BLaER1 treated with 17β-estradiol and CSF1 and Interleukin-3, amounts not matched to agents 10 nM and 100 nM (cell line): ENCODE results near the gene LYPLA2.

Experiments
- H3K27ac ChIP-seq, 11 experiments: shearing (Covaris generic); formaldehyde crosslinking; 2 replicates each; pipeline ENCODE4 v1.8.1; 2022
- H3K27me3 ChIP-seq, 11 experiments: shearing (Covaris generic); formaldehyde crosslinking; 2 replicates each; pipeline ENCODE4 v1.8.1; 2022
- H3K36me3 ChIP-seq, 11 experiments: shearing (Covaris generic); formaldehyde crosslinking; 2 replicates each; pipeline ENCODE4 v1.8.1; 2022
- H3K4me1 ChIP-seq, 10 experiments: shearing (Covaris generic); formaldehyde crosslinking; 2 replicates each; pipeline ENCODE4 v1.8.1; 2022
- H3K4me2 ChIP-seq, 11 experiments: shearing (Covaris generic); formaldehyde crosslinking; 2 replicates each; pipeline ENCODE4 v1.8.1; 2022
- H3K4me3 ChIP-seq, 10 experiments: shearing (Covaris generic); formaldehyde crosslinking; 2 replicates each; pipeline ENCODE4 v1.8.1; 2022
- H3K9ac ChIP-seq, 11 experiments: shearing (Covaris generic); formaldehyde crosslinking; 2 replicates each; pipeline ENCODE4 v1.8.1; 2022
- H3K9me3 ChIP-seq, 11 experiments: shearing (Covaris generic); formaldehyde crosslinking; replicated peaks in 1 of 11; 2 replicates each; pipeline ENCODE4 v1.8.1; 2022
- H4K20me1 ChIP-seq, 11 experiments: shearing (Covaris generic); formaldehyde crosslinking; 2 replicates each; pipeline ENCODE4 v1.8.1; 2022
- Cebpa-rat ChIP-seq, 11 experiments: shearing (Covaris generic); IDR thresholded peaks; 2 replicates each; pipeline ENCODE4 v1.8.1; 2022

LYPLA2 gene

GRCh38 chr1:23810818-23811540, 20.0 kb downstream of the LYPLA2 start:
- Histone ChIP-seq H3K9ac (peak overlapping the region in 4 of 11 experiments; percentile 2 to 45 (median 32); a peak in 7 of 22 replicates), H3K4me3 (no peak overlapping the region), H4K20me1 (no peaks in the 10 kb centered on the region), H3K9me3 (no peaks in the 10 kb centered on the region), H3K27me3 (no peaks in the 10 kb centered on the region), H3K4me2 (peak overlapping the region; percentile 17 to 83 (median 50); a peak in 18 of 22 replicates), H3K4me1 (peaks cover 19 to 49% (median 37%) of the 10 kb centered on the region in 10 experiments), H3K36me3 (peaks cover 22 to 67% (median 37%) of the 10 kb centered on the region in 11 experiments), H3K27ac (peak overlapping the region in 6 of 11 experiments; percentile 3 to 62 (median 46); a peak in 10 of 22 replicates)
- no peak for TF ChIP-seq Cebpa-rat (IDR thresholded peaks at IDR 0.05)

GRCh38 chr1:23814016-23814415, 23.1 kb downstream of the LYPLA2 start:
- Histone ChIP-seq H3K36me3 (peaks cover 51 to 78% (median 62%) of the 10 kb centered on the region in 11 experiments), H3K4me1 (peaks cover 17 to 45% (median 26%) of the 10 kb centered on the region in 10 experiments), H4K20me1 (no peaks in the 10 kb centered on the region; a peak in 2 of 22 replicates), H3K27me3 (no peaks in the 10 kb centered on the region), H3K9ac (no peak overlapping the region), H3K4me3 (no peak overlapping the region), H3K4me2 (no peak overlapping the region), H3K27ac (no peak overlapping the region), H3K9me3 (no peaks in the 10 kb centered on the region)
- TF ChIP-seq Cebpa-rat (IDR thresholded peaks at IDR 0.05): no peak

- Histone ChIP-seq H3K4me2 (peak overlapping the region in 1 of 11 experiments; percentile 45; a peak in 1 of 22 replicates), H3K9ac (0 out of 22 replicates have a peak overlapping the region, but pooled peaks of 2 of the 11 experiments have one; percentile 8 to 25), H3K36me3 (peaks cover 57 to 95% (median 75%) of the 10 kb centered on the region in 11 experiments), H3K9me3 (no peaks in the 10 kb centered on the region), H4K20me1 (peaks cover 0 to 16% (median 0%) of the 10 kb centered on the region in 11 experiments; a peak in 2 of 22 replicates), H3K4me1 (peaks cover under 1 to 29% (median 10%) of the 10 kb centered on the region in 10 experiments; a peak in 17 of 20 replicates), H3K4me3 (no peak overlapping the region), H3K27me3 (no peaks in the 10 kb centered on the region), H3K27ac (peak overlapping the region in 1 of 11 experiments; percentile 37; a peak in 1 of 22 replicates)
- no peak for TF ChIP-seq Cebpa-rat (IDR thresholded peaks at IDR 0.05)
Observed at GRCh38 chr1:23816361-23816760, 25.4 kb downstream of the LYPLA2 start.

GRCh38 chr1:23816906-23817305, 26.0 kb downstream of the LYPLA2 start:
- H3K4me1 ChIP-seq: peaks cover 0 to 27% (median 7%) of the 10 kb centered on the region in 10 experiments; a peak in 10 of 20 replicates
- peak overlapping the region in 5 of 11 experiments; percentile 11 to 45 (median 16); a peak in 7 of 22 replicates for H3K4me2 ChIP-seq
- H4K20me1 ChIP-seq: peaks cover 0 to 20% (median 0%) of the 10 kb centered on the region in 11 experiments; a peak in 2 of 22 replicates
- H3K27ac ChIP-seq: peak overlapping the region in 2 of 11 experiments; percentile 21 to 37; a peak in 3 of 22 replicates
- H3K9ac ChIP-seq: peak overlapping the region in 5 of 11 experiments; percentile 5 to 25 (median 15); a peak in 3 of 22 replicates
- H3K27me3 ChIP-seq: no peaks in the 10 kb centered on the region
- peaks cover 57 to 89% (median 75%) of the 10 kb centered on the region in 11 experiments for H3K36me3 ChIP-seq
- H3K9me3 ChIP-seq: no peaks in the 10 kb centered on the region
- TF ChIP-seq Cebpa-rat (IDR thresholded peaks at IDR 0.05): no peak
- no peak overlapping the region for H3K4me3 ChIP-seq

GRCh38 chr1:23817633-23818032, 26.7 kb downstream of the LYPLA2 start:
- peaks cover 57 to 82% (median 69%) of the 10 kb centered on the region in 11 experiments for H3K36me3 ChIP-seq
- H3K4me2 ChIP-seq: peak overlapping the region in 3 of 11 experiments; percentile 7 to 45 (median 16); a peak in 3 of 22 replicates
- 0 out of 22 replicates have a peak overlapping the region, but pooled peaks of 1 of the 11 experiments have one; percentile 37 for H3K27ac ChIP-seq
- H4K20me1 ChIP-seq: peaks cover 0 to 23% (median 0%) of the 10 kb centered on the region in 11 experiments; a peak in 2 of 22 replicates
- H3K9ac ChIP-seq: peak overlapping the region in 3 of 11 experiments; percentile 15 to 25 (median 21); a peak in 3 of 22 replicates
- no peak for TF ChIP-seq Cebpa-rat (IDR thresholded peaks at IDR 0.05)
- peaks cover 0 to 27% (median 7%) of the 10 kb centered on the region in 10 experiments; a peak in 10 of 20 replicates for H3K4me1 ChIP-seq
- no peaks in the 10 kb centered on the region for H3K9me3 ChIP-seq
- H3K4me3 ChIP-seq: no peak overlapping the region
- no peaks in the 10 kb centered on the region for H3K27me3 ChIP-seq

GRCh38 chr1:23823767-23824166, 32.8 kb downstream of the LYPLA2 start:
- Histone ChIP-seq H3K4me1 (peaks cover 17 to 33% (median 21%) of the 10 kb centered on the region in 10 experiments), H4K20me1 (peaks cover 0 to 23% (median 0%) of the 10 kb centered on the region in 11 experiments; a peak in 2 of 22 replicates), H3K36me3 (peaks cover 8 to 21% (median 13%) of the 10 kb centered on the region in 11 experiments; a peak in 17 of 22 replicates), H3K27ac (no peak overlapping the region; a peak in 1 of 22 replicates), H3K27me3 (no peaks in the 10 kb centered on the region), H3K9me3 (no peaks in the 10 kb centered on the region), H3K9ac (peak overlapping the region in 5 of 11 experiments; percentile 96 to 99 (median 99); a peak in 5 of 22 replicates), H3K4me2 (peak overlapping the region; percentile 80 to 96 (median 93)), H3K4me3 (peak overlapping the region in 6 of 10 experiments; percentile 74 to 95 (median 90); a peak in 5 of 20 replicates)
- no peak for TF ChIP-seq Cebpa-rat (IDR thresholded peaks at IDR 0.05)

- H3K4me2 ChIP-seq: peak overlapping the region; percentile 80 to 96 (median 93)
- no peak for TF ChIP-seq Cebpa-rat (IDR thresholded peaks at IDR 0.05)
- H3K36me3 ChIP-seq: peaks cover under 1 to 11% (median 6%) of the 10 kb centered on the region in 11 experiments; a peak in 14 of 22 replicates
- no peaks in the 10 kb centered on the region for H3K27me3 ChIP-seq
- H3K27ac ChIP-seq: peak overlapping the region; percentile 94 to 99 (median 98)
- peaks cover 17 to 33% (median 21%) of the 10 kb centered on the region in 10 experiments for H3K4me1 ChIP-seq
- peak overlapping the region; percentile 74 to 96 (median 92) for H3K4me3 ChIP-seq
- no peaks in the 10 kb centered on the region for H3K9me3 ChIP-seq
- peaks cover 0 to 23% (median 0%) of the 10 kb centered on the region in 11 experiments; a peak in 2 of 22 replicates for H4K20me1 ChIP-seq
- peak overlapping the region; percentile 95 to 99 (median 98) for H3K9ac ChIP-seq
Observed at GRCh38 chr1:23824711-23825075, 33.7 kb downstream of the LYPLA2 start.

- H3K9ac ChIP-seq: peak within 1 kb of the TSS; percentile 95 to 99 (median 98)
- peak within 1 kb of the TSS; percentile 94 to 99 (median 98) for H3K27ac ChIP-seq
- peaks cover 17 to 32% (median 21%) of the 10 kb centered on the region in 10 experiments for H3K4me1 ChIP-seq
- H3K9me3 ChIP-seq: no peaks in the 10 kb centered on the region
- no peaks in the 10 kb centered on the region for H3K27me3 ChIP-seq
- peak within 1 kb of the TSS; percentile 80 to 96 (median 93) for H3K4me2 ChIP-seq
- TF ChIP-seq Cebpa-rat (IDR thresholded peaks at IDR 0.05): no peak
- peak within 1 kb of the TSS; percentile 74 to 96 (median 92) for H3K4me3 ChIP-seq
- peaks cover 0 to 6% (median 1%) of the 10 kb centered on the region in 11 experiments; a peak in 10 of 22 replicates for H3K36me3 ChIP-seq
- peaks cover 0 to 18% (median 0%) of the 10 kb centered on the region in 11 experiments; a peak in 2 of 22 replicates for H4K20me1 ChIP-seq
Observed at GRCh38 chr1:23825076-23825761, 34.3 kb downstream of the LYPLA2 start, which contains the start of gene HMGCL. Gene HMGCL (minus strand): TSS chr1:23825429. CDS start chr1:23825415, 14 bp downstream.
